Measurements from ENCODE around the gene BCAP31.
"Not testable (repeated sequence)": the region's sequence is repeated elsewhere in the genome, so short reads cannot be mapped to it uniquely, and the experiment has no call there.

The BCAP31 gene

DNA sequence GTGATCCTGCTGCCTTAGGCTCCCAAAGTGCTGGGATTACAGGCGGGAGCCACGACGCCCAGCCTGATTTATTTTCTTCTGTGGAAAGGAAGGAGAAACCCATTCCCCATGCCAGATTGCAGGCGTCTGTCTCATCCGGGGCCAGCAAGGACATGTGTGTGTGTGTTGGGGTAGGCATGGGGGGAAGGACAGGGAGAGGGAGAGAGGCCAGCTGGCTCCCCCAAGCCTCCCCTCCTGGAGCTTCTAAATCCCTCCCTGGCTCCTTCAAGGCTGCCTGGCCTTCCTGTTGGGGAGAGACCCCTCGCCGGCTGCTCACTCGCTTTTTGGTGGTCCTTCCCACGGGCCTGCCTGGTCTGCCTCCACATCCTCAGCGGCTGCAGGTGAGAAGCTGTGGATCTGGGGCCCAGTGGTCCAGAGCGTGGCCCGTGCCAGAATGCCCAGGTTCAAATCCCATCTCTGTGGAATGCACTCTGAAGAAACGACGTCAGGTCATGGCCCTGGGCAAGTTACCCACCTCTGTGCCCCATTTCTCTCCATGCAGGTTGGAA, 38.5 kb upstream of the BCAP31 start:
- no peak for DNase-seq (ENCODE audit: low spot score)

DNA sequence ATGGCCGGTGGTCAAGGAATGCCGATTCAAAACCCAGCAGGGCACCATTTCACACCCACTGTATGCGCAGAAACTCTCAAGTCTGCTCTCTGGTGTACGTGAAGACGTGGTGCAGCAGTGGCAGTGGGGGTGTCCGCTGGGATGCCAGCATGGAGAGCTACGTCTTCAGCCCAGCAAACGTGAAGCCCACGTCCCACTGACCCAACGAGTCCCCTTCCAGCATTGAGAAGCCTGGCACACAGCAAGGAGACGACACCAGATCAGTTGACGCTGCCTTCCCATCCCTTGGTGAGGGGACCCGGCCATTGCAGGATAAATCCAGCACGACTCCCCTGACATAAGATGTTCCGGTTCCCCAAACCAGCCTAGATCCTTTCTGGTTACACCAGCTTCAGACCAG, 37.7 kb upstream of the BCAP31 start:
- no peak for DNase-seq (ENCODE audit: low spot score)

GRCh38 chrX:153755136-153755535, 30.9 kb upstream of the BCAP31 start:
- no peak for DNase-seq (ENCODE audit: low spot score)

- no peak for DNase-seq (ENCODE audit: low spot score)
Observed at GRCh38 chrX:153750127-153750774, 26.1 kb upstream of the BCAP31 start.

- DNase-seq (ENCODE audit: low spot score), result not testable (repeated sequence)
Observed at GRCh38 chrX:153749017-153749416, 24.8 kb upstream of the BCAP31 start.

DNA sequence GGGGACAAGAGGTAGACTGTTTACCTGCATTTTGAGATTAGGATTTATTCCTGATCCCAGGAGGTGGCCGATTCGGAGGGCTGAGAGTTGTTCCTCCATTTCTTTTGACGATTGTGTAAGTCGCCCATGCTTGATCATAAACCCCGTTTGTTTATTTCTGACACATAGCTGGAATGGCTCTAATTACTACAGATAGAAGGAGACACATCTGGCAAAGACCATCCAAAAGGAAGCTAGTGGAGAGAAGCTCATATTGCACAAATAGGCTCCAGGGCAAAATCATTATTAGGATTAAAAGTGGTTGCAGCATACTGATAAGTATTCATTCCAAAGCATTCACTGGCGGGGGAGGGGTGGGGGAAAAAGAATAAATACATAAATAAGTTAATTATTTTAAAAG, 22.8 kb upstream of the BCAP31 start:
- DNase-seq (ENCODE audit: low spot score), result not testable (repeated sequence)

GRCh38 chrX:153746359-153746758, 22.2 kb upstream of the BCAP31 start:
- DNase-seq (ENCODE audit: low spot score), result no peak

DNA sequence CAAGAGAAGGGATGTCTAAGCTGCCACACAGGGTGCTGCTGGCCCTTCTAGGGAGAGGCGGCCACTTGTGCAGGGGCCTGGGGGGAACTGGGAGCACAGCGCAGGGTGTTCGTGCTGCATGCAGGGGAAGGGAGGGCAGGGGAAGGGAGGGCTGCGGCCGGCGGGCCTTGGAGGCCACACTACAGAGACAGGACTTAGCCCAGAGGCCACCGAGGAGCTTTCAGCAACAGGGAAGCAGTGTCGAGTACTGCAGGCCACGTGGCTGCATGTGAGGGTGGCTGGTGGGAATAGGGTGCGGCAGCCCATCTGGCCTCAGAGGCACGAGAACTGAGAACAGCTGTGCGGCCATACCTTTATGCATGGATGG, 20.9 kb upstream of the BCAP31 start:
- not testable (repeated sequence) for DNase-seq (ENCODE audit: low spot score)

DNA sequence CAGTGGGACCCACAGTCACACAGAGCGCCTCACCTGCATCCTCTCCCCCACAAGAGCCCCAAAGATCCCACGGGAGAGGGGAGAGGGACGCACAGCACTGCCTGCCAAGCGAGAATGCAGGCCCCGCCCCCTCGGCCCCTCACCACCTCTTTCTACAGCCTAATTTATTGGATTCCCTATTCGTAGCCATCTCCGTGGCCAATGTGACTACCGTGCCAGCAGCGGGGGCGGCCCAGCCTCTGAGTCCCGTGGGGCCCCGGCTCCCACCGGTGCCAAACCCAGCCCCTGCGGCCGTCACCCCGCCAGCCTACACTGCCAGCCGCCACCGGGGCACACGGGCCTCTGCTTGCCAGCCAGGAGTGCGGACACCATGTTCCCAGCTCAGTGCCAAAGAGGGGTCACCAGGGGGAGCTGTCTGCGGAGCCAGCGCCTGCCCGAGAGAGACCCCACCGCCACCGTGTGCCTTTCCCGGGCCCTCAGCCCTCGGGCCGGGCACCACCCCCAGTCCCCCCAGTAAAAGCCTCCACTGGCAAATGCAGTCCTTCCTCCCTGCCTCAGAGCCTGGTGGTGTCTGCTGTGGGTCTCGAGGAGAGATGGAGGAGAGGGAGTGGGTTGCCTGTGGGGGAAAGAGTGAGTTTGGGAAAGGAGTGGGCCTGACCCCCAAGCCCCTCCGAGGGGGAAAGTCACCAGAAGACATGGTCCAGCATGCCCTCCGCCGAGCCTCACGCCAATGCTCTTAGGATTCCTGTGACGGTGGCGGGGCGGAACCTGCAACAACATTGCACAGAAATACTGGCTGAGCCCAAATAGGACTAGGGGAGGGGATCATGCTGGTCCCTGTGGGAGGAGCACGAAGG, 20.3 kb upstream of the BCAP31 start:
- no peak for DNase-seq (ENCODE audit: low spot score)

DNA sequence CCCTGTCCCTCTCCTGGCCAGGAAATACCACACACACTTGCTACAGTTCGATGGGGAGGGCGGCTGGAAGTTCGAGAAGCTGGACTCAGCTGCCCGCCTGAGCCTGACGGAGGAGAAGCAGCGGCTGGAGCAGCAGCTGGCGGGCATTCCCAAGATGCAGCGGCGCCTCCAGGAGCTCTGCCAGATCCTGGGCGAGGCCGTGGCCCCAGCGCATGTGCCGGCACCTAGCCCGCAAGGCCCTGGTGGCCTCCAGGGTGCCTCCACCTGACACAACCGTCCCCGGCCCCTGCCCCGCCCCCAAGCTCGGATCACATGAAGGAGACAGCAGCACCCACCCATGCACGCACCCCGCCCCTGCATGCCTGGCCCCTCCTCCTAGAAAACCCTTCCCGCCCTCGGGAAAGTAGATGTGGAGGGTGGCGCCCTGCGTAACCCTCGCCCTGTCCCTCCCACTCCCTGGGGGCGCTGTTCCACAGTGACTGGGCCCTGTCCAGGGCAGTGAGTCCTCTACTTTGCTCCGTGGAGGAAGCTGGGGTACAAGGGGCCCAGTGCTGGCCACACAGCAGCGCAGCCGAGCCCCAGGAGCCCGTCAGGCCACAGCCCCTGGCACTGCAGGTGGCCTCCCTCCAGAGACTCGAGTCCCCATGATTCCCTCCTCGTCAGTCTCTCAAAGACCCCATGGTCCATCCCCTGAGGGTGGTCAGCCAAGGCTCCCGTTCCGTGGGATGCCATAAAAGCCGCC, 19.5 kb upstream of the BCAP31 start:
- DNase-seq (ENCODE audit: low spot score), result not testable (repeated sequence)

- DNase-seq (ENCODE audit: low spot score), result not testable (repeated sequence)
Observed at GRCh38 chrX:153742796-153743467, 18.7 kb upstream of the BCAP31 start.

DNA sequence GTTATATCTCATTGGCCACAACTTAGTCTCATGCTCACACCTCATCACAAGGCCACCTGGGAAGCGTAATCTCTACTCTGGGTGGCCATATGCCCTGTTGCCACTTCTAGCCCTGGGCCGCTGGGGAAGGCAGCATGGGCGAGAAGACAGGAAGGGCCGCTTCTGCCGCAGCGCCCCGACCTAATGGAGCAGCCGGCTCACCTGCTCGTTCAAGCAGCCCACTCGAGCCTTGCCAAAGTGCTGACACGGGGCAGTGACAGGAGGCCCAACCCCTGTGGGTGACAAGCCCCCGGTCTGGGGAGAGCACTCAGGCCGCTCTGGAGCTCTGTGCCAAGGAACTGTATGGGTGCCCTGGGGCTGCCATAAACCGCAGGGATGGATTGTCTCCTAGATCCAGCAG, 17.9 kb upstream of the BCAP31 start:
- not testable (repeated sequence) for DNase-seq (ENCODE audit: low spot score)

DNA sequence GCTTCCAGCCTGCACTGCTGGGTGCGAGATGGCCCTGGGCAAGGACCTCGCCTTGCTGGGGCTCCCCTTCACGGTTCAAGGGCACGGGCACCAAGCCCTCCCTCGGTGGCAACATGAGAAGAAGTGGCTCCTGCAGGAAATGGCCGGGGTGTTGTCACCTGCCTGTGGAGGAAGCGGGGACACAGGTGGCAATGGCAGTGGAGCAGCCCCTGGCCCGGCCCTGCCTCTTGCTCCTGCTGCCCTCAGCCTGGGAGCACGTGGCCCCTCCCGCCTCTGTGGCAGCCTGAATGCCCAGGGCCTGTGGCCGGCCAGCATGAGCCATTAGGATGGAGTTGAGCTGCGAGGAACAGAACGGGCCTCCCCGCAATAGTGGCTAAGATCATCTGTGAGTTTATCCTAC, 17.3 kb upstream of the BCAP31 start:
- no peak for DNase-seq (ENCODE audit: low spot score)

DNA sequence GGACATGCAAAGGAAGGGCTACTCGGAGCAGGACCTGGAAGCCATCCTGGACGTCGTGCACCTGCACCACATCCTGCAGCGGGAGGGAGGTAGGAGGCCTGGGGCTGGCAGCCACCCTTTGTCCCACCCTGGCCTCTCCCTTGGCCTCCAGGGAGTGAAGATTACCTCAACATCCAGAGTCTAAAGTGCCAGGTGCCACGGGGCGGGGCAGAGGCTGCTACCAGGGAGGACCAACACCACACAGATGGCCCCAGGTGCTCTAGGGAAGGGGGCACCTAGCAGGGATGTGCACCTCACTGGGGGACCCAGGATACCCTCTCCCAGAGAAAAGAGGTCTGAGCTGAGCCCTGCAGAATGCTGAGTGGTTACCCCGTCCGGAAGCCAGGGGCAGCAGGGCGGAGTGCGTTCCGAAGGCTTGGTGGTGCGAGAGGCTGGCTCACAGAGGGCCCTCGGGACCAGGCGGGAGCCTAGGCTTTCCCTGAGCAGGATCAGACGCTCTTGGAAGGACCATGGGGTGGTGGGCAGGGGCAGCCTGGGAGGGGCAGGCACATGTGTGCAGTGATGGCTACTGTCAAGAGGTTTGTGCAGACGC, 16.5 kb upstream of the BCAP31 start:
- DNase-seq (ENCODE audit: low spot score), result no peak

- no peak for DNase-seq (ENCODE audit: low spot score)
Observed at GRCh38 chrX:153739754-153740486, 15.7 kb upstream of the BCAP31 start.

- DNase-seq (ENCODE audit: low spot score), result no peak
Observed at GRCh38 chrX:153738056-153738605, 13.9 kb upstream of the BCAP31 start.

- DNase-seq (ENCODE audit: low spot score), result no peak
Observed at GRCh38 chrX:153736871-153737441, 12.8 kb upstream of the BCAP31 start.

DNA sequence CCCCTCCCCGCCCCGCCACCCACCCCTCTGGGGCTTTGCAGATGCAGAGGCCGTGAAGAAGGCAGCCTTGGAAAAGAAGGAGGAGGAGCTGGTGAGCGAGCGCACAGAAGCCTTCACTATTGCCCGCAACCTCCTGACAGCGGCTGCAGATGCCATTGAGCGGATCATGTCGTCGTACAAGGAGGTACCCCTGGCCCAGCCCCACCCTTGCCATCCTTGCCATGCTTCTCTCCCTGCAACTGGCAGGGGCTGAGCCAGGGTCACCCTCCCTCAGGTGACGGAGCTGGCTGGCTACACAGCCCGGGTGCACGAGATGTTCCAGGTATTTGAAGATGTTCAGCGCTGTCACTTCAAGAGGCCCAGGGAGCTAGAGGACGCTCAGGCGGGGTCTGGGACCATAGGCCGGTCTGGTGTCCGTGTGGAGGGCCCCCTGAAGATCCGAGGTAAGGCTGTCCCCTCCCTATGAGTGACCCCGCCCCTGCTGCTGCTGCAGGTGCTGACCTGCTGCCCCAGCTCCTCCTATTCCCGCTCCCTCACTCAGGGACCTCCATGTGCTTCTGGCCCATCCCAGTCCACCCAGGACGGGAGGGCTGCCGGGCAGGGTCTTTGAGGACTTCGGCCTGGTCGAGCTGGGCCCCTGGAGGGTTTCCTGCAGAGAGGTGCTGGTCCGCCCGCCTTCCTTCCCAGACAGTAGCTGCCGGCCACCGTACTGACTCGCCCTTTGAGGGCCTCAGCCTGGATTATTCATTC, 12.1 kb upstream of the BCAP31 start:
- no peak for DNase-seq (ENCODE audit: low spot score)

GRCh38 chrX:153735274-153735673, 11.1 kb upstream of the BCAP31 start:
- DNase-seq (ENCODE audit: low spot score), result no peak

- DNase-seq (ENCODE audit: low spot score), result no peak
Observed at GRCh38 chrX:153734871-153735270, 10.7 kb upstream of the BCAP31 start.
